WTC11 (cell line): Measurements from ENCODE around the gene SCO2. TPM values are rescaled to one million over a fixed set of nuclear protein-coding genes. Genes with fewer than 3 reads are reported as not detected.
A peak's percentile ranks its signal among the peaks of the same experiment; 100 is the strongest.

Experiments
- ATAC-seq: fragments of 200-7000 bp; cut with Tn5 transposase; 2 replicates; pipeline ENCODE4 v1.10.0; 2021; ENCODE audit warnings: mild to moderate bottlenecking, moderate library complexity
- CTCF ChIA-PET: fragments of 300-600 bp; sonication (Branson Sonifier 250); formaldehyde crosslinking; loops from one replicate; lab custom pipeline; 2021; ENCODE audit warnings: antibody characterized with exemption; lab: Charles Lee
- POLR2A ChIA-PET: fragments of 350-600 bp; sonication (Branson Sonifier 250); formaldehyde crosslinking; loops from one replicate; lab custom pipeline; 2021; ENCODE audit warnings: antibody characterized with exemption; lab: Charles Lee
- DNase-seq: peaks from one replicate; pipeline ENCODE4 v3.0.0; 2021; ENCODE audit warnings: low spot score
- H3K27ac Mint-ChIP-seq: 2 replicates; pipeline ENCODE4 v1.8.0; 2021; ENCODE audit warnings: mixed read lengths
- H3K27me3 Mint-ChIP-seq: 2 replicates; pipeline ENCODE4 v1.8.0; 2021; ENCODE audit warnings: low read depth, mild to moderate bottlenecking, moderate library complexity, mixed read lengths
- H3K36me3 Mint-ChIP-seq: 2 replicates; pipeline ENCODE4 v1.8.0; 2021; ENCODE audit warnings: mixed read lengths
- H3K4me1 Mint-ChIP-seq: 2 replicates; pipeline ENCODE4 v1.8.0; 2022; ENCODE audit warnings: mixed read lengths
- H3K4me3 Mint-ChIP-seq: 2 replicates; pipeline ENCODE4 v1.8.0; 2021; ENCODE audit warnings: mild to moderate bottlenecking, moderate library complexity, mixed read lengths
- H3K9me3 Mint-ChIP-seq: 2 replicates; pipeline ENCODE4 v1.8.0; 2021; ENCODE audit warnings: mixed read lengths
- JUN ChIP-seq: sonication (generic); formaldehyde crosslinking; IDR thresholded peaks from 2 replicates; pipeline ENCODE4 v1.8.0; 2023; ENCODE audit warnings: mild to moderate bottlenecking, missing genetic modification reagents
- KAT7 ChIP-seq: sonication (generic); formaldehyde crosslinking; IDR thresholded peaks from 2 replicates; pipeline ENCODE4 v1.8.1; 2023; ENCODE audit warnings: missing genetic modification reagents, mild to moderate bottlenecking, borderline replicate concordance
- MLX ChIP-seq: sonication (generic); formaldehyde crosslinking; IDR thresholded peaks from 2 replicates; pipeline ENCODE4 v1.8.1; 2023; ENCODE audit warnings: mild to moderate bottlenecking, missing genetic modification reagents, moderate library complexity
- NFE2L1 ChIP-seq: sonication (generic); formaldehyde crosslinking; IDR thresholded peaks from 2 replicates; pipeline ENCODE4 v1.8.1; 2023; ENCODE audit warnings: missing genetic modification reagents
- NR1H2 ChIP-seq: sonication (generic); formaldehyde crosslinking; IDR thresholded peaks from 2 replicates; pipeline ENCODE4 v1.9.0; 2021; ENCODE audit warnings: mild to moderate bottlenecking, moderate library complexity, missing genetic modification reagents
- NR2C2 ChIP-seq: sonication (generic); formaldehyde crosslinking; IDR thresholded peaks from 2 replicates; pipeline ENCODE4 v1.8.0; 2022; ENCODE audit warnings: mild to moderate bottlenecking, missing genetic modification reagents
- TEAD1 ChIP-seq: sonication (generic); formaldehyde crosslinking; IDR thresholded peaks from 2 replicates; pipeline ENCODE4 v1.8.0; 2022; ENCODE audit warnings: mild to moderate bottlenecking, missing genetic modification reagents
- TP53 ChIP-seq: sonication (generic); formaldehyde crosslinking; IDR thresholded peaks from 2 replicates; pipeline ENCODE4 v1.8.1; 2023; ENCODE audit warnings: mild to moderate bottlenecking, missing genetic modification reagents
- ZBTB21 ChIP-seq: sonication (generic); formaldehyde crosslinking; IDR thresholded peaks from 2 replicates; pipeline ENCODE4 v1.8.1; 2023; ENCODE audit warnings: mild to moderate bottlenecking, missing genetic modification reagents, borderline replicate concordance
- ZNF138 ChIP-seq: sonication (generic); formaldehyde crosslinking; conservative IDR thresholded peaks from 2 replicates; pipeline ENCODE4 v1.8.1; 2022; ENCODE audit warnings: mild to moderate bottlenecking, moderate library complexity, missing genetic modification reagents
- ZNF396 ChIP-seq: fragments of 250-450 bp; sonication (Bioruptor Pico); IDR thresholded peaks from 2 replicates; pipeline ENCODE4 v1.8.0; 2021; ENCODE audit warnings: mild to moderate bottlenecking, moderate library complexity, borderline replicate concordance
- ZNF416 ChIP-seq: fragments of 250-450 bp; sonication (Bioruptor Pico); IDR thresholded peaks from 2 replicates; pipeline ENCODE4 v1.9.0; 2021; ENCODE audit warnings: mild to moderate bottlenecking, inconsistent platforms
- total RNA-seq: library from RNA; stranded (reverse); gene quantifications from 3 replicates; pipeline ENCODE4 v1.2.3, GENCODE V29; 2021
- TF ChIP-seq, protein P1 (sequence below): sonication (generic); formaldehyde crosslinking; IDR thresholded peaks from 2 replicates; pipeline ENCODE4 v1.8.0; 2022; ENCODE audit warnings: mild to moderate bottlenecking, missing genetic modification reagents
- TF ChIP-seq, protein P2 (sequence below): sonication (generic); formaldehyde crosslinking; IDR thresholded peaks from 2 replicates; pipeline ENCODE4 v1.8.0; 2023; ENCODE audit warnings: mild to moderate bottlenecking, missing genetic modification reagents
- TF ChIP-seq, protein P3 (sequence below): sonication (generic); formaldehyde crosslinking; conservative IDR thresholded peaks from 2 replicates; pipeline ENCODE4 v1.8.1; 2023; ENCODE audit warnings: mild to moderate bottlenecking, low read depth, missing genetic modification reagents, moderate library complexity
- TF ChIP-seq, protein P4 (sequence below): sonication (generic); formaldehyde crosslinking; IDR thresholded peaks from 2 replicates; pipeline ENCODE4 v1.8.1; 2022; ENCODE audit warnings: low read depth, mild to moderate bottlenecking, moderate library complexity, missing genetic modification reagents, borderline replicate concordance
- TF ChIP-seq, protein P5 (sequence below): fragments of 200-600 bp; IDR thresholded peaks from 2 replicates; pipeline ENCODE4 v1.8.0; 2022; ENCODE audit warnings: antibody characterized with exemption

The SCO2 gene
- total RNA-seq, 1 experiment from 2014 or later: not detected

- TF ChIP-seq ZBTB21 (CRISPR knock-in tag) (no peak), TP53 (CRISPR knock-in tag) (0 out of 2 replicates have a peak, but pooled peaks have one; percentile 21), NR1H2 (CRISPR knock-in tag) (no peak)
- TF ChIP-seq, protein P1, sequence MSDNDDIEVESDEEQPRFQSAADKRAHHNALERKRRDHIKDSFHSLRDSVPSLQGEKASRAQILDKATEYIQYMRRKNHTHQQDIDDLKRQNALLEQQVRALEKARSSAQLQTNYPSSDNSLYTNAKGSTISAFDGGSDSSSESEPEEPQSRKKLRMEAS (CRISPR knock-in tag): peak; percentile 37; the same call in 1 of the 2 replicates
- TF ChIP-seq, protein P2, sequence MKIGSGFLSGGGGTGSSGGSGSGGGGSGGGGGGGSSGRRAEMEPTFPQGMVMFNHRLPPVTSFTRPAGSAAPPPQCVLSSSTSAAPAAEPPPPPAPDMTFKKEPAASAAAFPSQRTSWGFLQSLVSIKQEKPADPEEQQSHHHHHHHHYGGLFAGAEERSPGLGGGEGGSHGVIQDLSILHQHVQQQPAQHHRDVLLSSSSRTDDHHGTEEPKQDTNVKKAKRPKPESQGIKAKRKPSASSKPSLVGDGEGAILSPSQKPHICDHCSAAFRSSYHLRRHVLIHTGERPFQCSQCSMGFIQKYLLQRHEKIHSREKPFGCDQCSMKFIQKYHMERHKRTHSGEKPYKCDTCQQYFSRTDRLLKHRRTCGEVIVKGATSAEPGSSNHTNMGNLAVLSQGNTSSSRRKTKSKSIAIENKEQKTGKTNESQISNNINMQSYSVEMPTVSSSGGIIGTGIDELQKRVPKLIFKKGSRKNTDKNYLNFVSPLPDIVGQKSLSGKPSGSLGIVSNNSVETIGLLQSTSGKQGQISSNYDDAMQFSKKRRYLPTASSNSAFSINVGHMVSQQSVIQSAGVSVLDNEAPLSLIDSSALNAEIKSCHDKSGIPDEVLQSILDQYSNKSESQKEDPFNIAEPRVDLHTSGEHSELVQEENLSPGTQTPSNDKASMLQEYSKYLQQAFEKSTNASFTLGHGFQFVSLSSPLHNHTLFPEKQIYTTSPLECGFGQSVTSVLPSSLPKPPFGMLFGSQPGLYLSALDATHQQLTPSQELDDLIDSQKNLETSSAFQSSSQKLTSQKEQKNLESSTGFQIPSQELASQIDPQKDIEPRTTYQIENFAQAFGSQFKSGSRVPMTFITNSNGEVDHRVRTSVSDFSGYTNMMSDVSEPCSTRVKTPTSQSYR (CRISPR knock-in tag): no peak
- TF ChIP-seq, protein P3, sequence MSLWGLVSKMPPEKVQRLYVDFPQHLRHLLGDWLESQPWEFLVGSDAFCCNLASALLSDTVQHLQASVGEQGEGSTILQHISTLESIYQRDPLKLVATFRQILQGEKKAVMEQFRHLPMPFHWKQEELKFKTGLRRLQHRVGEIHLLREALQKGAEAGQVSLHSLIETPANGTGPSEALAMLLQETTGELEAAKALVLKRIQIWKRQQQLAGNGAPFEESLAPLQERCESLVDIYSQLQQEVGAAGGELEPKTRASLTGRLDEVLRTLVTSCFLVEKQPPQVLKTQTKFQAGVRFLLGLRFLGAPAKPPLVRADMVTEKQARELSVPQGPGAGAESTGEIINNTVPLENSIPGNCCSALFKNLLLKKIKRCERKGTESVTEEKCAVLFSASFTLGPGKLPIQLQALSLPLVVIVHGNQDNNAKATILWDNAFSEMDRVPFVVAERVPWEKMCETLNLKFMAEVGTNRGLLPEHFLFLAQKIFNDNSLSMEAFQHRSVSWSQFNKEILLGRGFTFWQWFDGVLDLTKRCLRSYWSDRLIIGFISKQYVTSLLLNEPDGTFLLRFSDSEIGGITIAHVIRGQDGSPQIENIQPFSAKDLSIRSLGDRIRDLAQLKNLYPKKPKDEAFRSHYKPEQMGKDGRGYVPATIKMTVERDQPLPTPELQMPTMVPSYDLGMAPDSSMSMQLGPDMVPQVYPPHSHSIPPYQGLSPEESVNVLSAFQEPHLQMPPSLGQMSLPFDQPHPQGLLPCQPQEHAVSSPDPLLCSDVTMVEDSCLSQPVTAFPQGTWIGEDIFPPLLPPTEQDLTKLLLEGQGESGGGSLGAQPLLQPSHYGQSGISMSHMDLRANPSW (CRISPR knock-in tag): no peak
Measured at GRCh38 chr22:50485221-50486131, 39.9 kb downstream of the SCO2 start (continued).

- Mint-ChIP-seq H3K4me1 (peaks cover 3% of the 10 kb centered on the region; the same call in 1 of the 2 replicates), H3K27me3 (peaks cover 17% of the 10 kb centered on the region), H3K9me3 (no peaks in the 10 kb centered on the region), H3K36me3 (no peaks in the 10 kb centered on the region), H3K27ac (no peak overlapping the region), H3K4me3 (no peak overlapping the region)
- no peak for DNase-seq
- ChIA-PET CTCF (interaction anchor here (0.6 to 1.6 kb wide), 7 partner anchors 11 to 136 kb away, joined by 3 to 6 read pairs (median 5); partner anchors contain the start of genes LMF2, NCAPH2 and SCO2), POLR2A (interaction anchor here (0.6 kb wide), 1 partner anchor 44 kb away, joined by 6 read pairs; no protein-coding TSS in a partner anchor)
- no peak for ATAC-seq
- TF ChIP-seq ZNF416 (CRISPR knock-in tag): no peak
- TF ChIP-seq, protein P1 (CRISPR knock-in tag): 0 out of 2 replicates have a peak, but pooled peaks have one; percentile 37
Measured at GRCh38 chr22:50483977-50484853, 41.2 kb downstream of the SCO2 start.

- DNase-seq (no peak), ATAC-seq (no peak)
- Mint-ChIP-seq H3K36me3 (no peaks in the 10 kb centered on the region), H3K4me1 (peaks cover 4% of the 10 kb centered on the region), H3K9me3 (no peaks in the 10 kb centered on the region), H3K27me3 (peaks cover 24% of the 10 kb centered on the region), H3K4me3 (no peak overlapping the region), H3K27ac (no peak overlapping the region)
- TF ChIP-seq NFE2L1 (CRISPR knock-in tag) (no peak), KAT7 (CRISPR knock-in tag) (no peak), ZBTB21 (CRISPR knock-in tag) (no peak), ZNF396 (CRISPR knock-in tag) (no peak), TEAD1 (CRISPR knock-in tag) (no peak), MLX (CRISPR knock-in tag) (no peak), JUN (CRISPR knock-in tag) (no peak), ZNF138 (no peak), NR2C2 (CRISPR knock-in tag) (no peak)
- TF ChIP-seq, protein P4, sequence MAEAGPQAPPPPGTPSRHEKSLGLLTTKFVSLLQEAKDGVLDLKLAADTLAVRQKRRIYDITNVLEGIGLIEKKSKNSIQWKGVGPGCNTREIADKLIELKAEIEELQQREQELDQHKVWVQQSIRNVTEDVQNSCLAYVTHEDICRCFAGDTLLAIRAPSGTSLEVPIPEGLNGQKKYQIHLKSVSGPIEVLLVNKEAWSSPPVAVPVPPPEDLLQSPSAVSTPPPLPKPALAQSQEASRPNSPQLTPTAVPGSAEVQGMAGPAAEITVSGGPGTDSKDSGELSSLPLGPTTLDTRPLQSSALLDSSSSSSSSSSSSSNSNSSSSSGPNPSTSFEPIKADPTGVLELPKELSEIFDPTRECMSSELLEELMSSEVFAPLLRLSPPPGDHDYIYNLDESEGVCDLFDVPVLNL (CRISPR knock-in tag): no peak
- TF ChIP-seq, protein P5, sequence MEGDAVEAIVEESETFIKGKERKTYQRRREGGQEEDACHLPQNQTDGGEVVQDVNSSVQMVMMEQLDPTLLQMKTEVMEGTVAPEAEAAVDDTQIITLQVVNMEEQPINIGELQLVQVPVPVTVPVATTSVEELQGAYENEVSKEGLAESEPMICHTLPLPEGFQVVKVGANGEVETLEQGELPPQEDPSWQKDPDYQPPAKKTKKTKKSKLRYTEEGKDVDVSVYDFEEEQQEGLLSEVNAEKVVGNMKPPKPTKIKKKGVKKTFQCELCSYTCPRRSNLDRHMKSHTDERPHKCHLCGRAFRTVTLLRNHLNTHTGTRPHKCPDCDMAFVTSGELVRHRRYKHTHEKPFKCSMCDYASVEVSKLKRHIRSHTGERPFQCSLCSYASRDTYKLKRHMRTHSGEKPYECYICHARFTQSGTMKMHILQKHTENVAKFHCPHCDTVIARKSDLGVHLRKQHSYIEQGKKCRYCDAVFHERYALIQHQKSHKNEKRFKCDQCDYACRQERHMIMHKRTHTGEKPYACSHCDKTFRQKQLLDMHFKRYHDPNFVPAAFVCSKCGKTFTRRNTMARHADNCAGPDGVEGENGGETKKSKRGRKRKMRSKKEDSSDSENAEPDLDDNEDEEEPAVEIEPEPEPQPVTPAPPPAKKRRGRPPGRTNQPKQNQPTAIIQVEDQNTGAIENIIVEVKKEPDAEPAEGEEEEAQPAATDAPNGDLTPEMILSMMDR: no peak
- ChIA-PET POLR2A (no interaction called here), CTCF (interaction anchor here (0.7 to 1.6 kb wide), 4 partner anchors 11 to 84 kb away, joined by 3 to 6 read pairs (median 6); partner anchors contain the start of gene SCO2)
Measured at GRCh38 chr22:50483556-50483955, 41.8 kb downstream of the SCO2 start.
